ENCODE results near the gene FOXRED1. TPM values are rescaled to one million over a fixed set of nuclear protein-coding genes. Genes with fewer than 3 reads are reported as not detected.
"Not testable (repeated sequence)": the region's sequence is repeated elsewhere in the genome, so short reads cannot be mapped to it uniquely, and the experiment has no call there.

Gene FOXRED1
- polyA plus RNA-seq, 3 donors from 2014 or later, result 19.0 to 37.0 (median 20.5) TPM

- DNase-seq, result no peak
- H3K27ac Mint-ChIP-seq, result peak overlapping the region in 5 of 6 donors; percentile 13 to 76 (median 20)
- peaks cover 13 to 24% (median 16%) of the 10 kb centered on the region in 3 donors for H3K36me3 Mint-ChIP-seq
- peaks cover 0 to 3% (median 0%) of the 10 kb centered on the region in 3 donors for H3K27me3 Mint-ChIP-seq (ENCODE audit: low read depth in 3 of 3)
- no peaks in the 10 kb centered on the region for H3K9me3 Mint-ChIP-seq
- no peak overlapping the region for H3K4me3 Mint-ChIP-seq
- H3K4me1 Mint-ChIP-seq, result peaks cover 62 to 72% of the 10 kb centered on the region in 2 donors
Observed at GRCh38 chr11:126308271-126308671, 39.3 kb downstream of the FOXRED1 start.

DNA sequence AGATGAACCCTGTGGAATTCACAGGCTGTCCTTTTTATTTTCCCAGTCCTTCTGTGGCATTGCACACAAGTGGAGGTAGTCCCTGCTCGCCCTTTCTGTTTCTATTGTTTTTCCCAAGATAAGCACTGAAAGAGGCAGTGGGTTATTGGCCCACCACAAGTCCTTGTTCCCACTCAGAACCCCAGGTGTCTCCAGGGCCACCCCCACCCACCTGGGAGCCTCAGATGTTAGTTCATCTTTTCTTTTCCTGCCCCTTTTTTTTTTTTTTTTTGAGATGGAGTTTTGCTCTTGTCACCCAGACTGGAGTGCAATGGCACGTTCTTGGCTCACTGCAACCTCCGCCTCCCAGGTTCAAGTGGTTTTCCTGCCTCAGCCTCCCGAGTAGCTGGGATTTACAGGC is 39.8 kb downstream of the FOXRED1 start:
- not testable (repeated sequence) for DNase-seq; H3K4me3 Mint-ChIP-seq; H3K27me3 Mint-ChIP-seq (ENCODE audit: low read depth in 3 of 3); H3K27ac Mint-ChIP-seq; H3K9me3 Mint-ChIP-seq
- peaks cover 13 to 27% (median 16%) of the 10 kb centered on the region in 3 donors for H3K36me3 Mint-ChIP-seq
- peaks cover 64 to 72% of the 10 kb centered on the region in 2 donors for H3K4me1 Mint-ChIP-seq

GRCh38 chr11:126310200-126310991 is 41.4 kb downstream of the FOXRED1 start:
- no peaks in the 10 kb centered on the region for H3K9me3 Mint-ChIP-seq
- peaks cover 19 to 33% (median 19%) of the 10 kb centered on the region in 3 donors for H3K36me3 Mint-ChIP-seq
- peak overlapping the region; percentile 85 to 98 (median 92) for H3K27ac Mint-ChIP-seq
- peak; percentile 69 to 74 (median 70) for DNase-seq
- H3K27me3 Mint-ChIP-seq (ENCODE audit: low read depth in 3 of 3), result peaks cover 0 to 2% (median 0%) of the 10 kb centered on the region in 3 donors
- peaks cover 62 to 67% of the 10 kb centered on the region in 2 donors for H3K4me1 Mint-ChIP-seq
- peak overlapping the region; percentile 5 to 84 (median 56) for H3K4me3 Mint-ChIP-seq

GRCh38 chr11:126310992-126311310 is 42.0 kb downstream of the FOXRED1 start:
- no peak for DNase-seq
- Mint-ChIP-seq H3K9me3 (no peaks in the 10 kb centered on the region), H3K4me3 (peak overlapping the region; percentile 5 to 84 (median 72)), H3K4me1 (peaks cover 58 to 62% of the 10 kb centered on the region in 2 donors), H3K27me3 (ENCODE audit: low read depth in 3 of 3) (peaks cover 0 to 2% (median 0%) of the 10 kb centered on the region in 3 donors), H3K36me3 (peaks cover 20 to 30% (median 21%) of the 10 kb centered on the region in 3 donors), H3K27ac (peak overlapping the region; percentile 85 to 98 (median 92))

DNA sequence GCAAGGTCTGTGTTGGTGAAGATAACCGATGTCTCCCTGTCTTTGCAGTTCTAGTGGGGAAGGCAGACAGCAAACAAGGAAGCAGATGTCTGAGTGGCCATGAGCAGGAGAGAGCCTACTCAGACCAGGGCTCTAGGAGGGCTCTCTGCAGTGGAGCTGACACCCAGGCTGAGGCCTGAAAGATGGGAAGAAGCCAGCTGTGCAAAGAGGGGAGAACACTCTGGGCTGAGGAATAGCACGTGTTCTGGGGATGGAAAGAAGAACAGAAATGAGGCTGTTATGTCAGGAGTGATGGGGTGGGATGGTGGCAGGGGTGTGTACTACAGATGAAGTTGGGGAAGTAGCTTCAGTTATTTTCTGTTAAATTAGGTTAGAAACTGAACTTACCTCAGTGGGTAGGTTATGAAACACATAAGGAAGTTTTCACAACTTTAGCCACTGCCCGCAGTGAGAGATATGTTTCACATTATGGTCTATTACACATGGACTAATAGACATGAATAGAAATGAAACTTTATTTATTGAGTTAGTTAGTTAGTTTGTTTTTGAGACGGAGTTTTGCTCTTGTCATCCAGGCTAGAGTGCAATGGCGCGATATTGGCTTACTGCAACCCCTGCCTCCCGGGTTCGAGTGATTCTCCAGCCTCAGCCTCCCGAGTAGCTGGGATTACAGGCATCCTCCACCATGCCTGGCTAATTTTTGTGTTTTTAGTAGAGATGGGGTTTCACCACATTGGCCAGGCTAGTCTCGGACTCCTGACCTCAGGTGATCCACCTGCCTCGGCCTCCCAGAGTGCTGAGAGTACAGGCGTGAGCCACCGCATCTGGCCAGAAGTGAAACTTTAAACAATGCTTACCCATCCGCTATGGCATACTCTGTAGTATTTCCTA is 42.7 kb downstream of the FOXRED1 start:
- Mint-ChIP-seq H3K9me3 (no peaks in the 10 kb centered on the region), H3K4me3 (peak overlapping the region; percentile 51 to 84 (median 72)), H3K36me3 (peaks cover 25 to 35% (median 26%) of the 10 kb centered on the region in 3 donors)

GRCh38 chr11:126312961-126313360 is 44.0 kb downstream of the FOXRED1 start:
- peak overlapping the region; percentile 79 to 96 (median 86) for H3K27ac Mint-ChIP-seq

More for the DNA sequence above, 42.7 kb downstream of the FOXRED1 start:
- H3K27me3 Mint-ChIP-seq (ENCODE audit: low read depth in 3 of 3), result peaks cover 0 to 2% (median 0%) of the 10 kb centered on the region in 3 donors
- H3K4me1 Mint-ChIP-seq, result peaks cover 61 to 65% of the 10 kb centered on the region in 2 donors
- peak; percentile 48 to 63 (median 53) for DNase-seq
- H3K27ac Mint-ChIP-seq, result peak overlapping the region; percentile 85 to 98 (median 92)

DNA sequence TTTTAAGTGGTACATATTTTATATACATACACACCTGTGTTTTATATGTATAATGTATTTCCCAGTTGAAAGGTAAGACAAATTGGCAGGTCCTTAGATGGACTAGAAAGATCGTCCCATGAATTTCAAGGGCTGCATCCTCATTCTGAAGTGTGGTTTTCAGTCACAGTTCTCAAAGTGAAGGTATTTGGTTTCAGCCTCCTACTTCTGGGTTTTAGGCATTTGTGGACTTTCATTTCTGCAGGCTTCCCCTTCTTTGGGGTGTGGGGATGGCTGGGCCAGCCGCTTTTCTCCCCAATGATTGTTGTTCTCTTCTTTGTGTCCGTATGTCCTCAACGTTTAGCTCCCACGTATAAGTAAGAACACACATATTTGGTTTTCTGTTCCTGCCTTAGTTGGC is 44.9 kb downstream of the FOXRED1 start:
- DNase-seq, result no peak
- peak overlapping the region in 2 of 5 donors; percentile 12 to 14 for H3K4me3 Mint-ChIP-seq
- peaks cover 0 to 8% (median 0%) of the 10 kb centered on the region in 3 donors for H3K27me3 Mint-ChIP-seq (ENCODE audit: low read depth in 3 of 3)
- no peaks in the 10 kb centered on the region for H3K9me3 Mint-ChIP-seq
- H3K4me1 Mint-ChIP-seq, result peaks cover 70 to 71% of the 10 kb centered on the region in 2 donors
- H3K36me3 Mint-ChIP-seq, result peaks cover 17 to 30% (median 29%) of the 10 kb centered on the region in 3 donors
- H3K27ac Mint-ChIP-seq, result peak overlapping the region; percentile 80 to 96 (median 86)

More at GRCh38 chr11:126312961-126313360, 44.0 kb downstream of the FOXRED1 start:
- Mint-ChIP-seq H3K4me3 (peak overlapping the region in 4 of 5 donors; percentile 24 to 59 (median 42)), H3K4me1 (peaks cover 63 to 67% of the 10 kb centered on the region in 2 donors), H3K27me3 (ENCODE audit: low read depth in 3 of 3) (peaks cover 0 to 8% (median 0%) of the 10 kb centered on the region in 3 donors), H3K36me3 (peaks cover 21 to 34% (median 30%) of the 10 kb centered on the region in 3 donors), H3K9me3 (no peaks in the 10 kb centered on the region)
- DNase-seq, result no peak

- Mint-ChIP-seq H3K27ac (peak overlapping the region; percentile 98 to 99 (median 98)), H3K4me1 (peaks cover 76% of the 10 kb centered on the region in 2 donors), H3K4me3 (peak overlapping the region; percentile 67 to 86 (median 80))
Observed at GRCh38 chr11:126317432-126317755, 48.4 kb downstream of the FOXRED1 start.

DNA sequence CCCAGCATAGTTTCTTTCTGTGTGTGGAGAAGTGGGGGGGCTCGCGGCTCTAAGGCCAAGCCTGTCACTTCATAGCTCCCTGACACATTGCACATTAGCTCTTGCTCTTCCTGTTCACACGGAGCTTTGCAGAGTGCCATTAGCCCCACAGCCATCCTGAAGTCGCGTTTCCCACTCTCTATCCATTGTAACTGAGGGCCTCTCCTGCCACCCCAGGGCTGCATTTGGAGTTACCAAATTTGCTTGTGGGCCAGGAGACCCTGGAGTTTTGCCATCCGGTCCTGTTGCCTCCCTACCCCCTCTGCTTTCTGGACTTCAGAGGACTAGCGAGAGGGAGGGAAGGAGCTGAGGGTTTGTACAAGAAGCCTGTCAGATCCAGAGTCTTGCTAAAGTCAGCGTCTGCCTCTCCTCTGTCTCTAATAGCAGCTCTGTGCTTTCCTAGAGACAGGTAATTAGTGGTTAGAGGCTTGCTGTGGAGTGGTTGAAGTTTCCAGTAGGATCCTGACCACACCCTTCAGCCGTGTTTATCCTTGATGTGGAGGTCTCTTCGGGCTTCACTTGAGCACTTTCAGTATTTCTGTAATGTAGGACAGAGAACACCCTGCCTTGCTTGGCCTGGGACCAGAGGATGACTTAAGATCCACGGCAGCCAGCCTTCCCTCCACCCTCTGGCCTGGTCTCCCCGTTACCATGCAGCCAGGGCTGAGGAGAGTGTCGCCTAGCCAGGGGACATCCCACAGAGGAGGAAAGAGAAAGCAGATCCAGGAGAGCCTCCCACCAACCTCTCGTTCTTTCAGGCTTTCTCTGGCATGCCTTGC is 49.0 kb downstream of the FOXRED1 start:
- peak; percentile 68 to 75 (median 74) for DNase-seq
- Mint-ChIP-seq H3K9me3 (no peaks in the 10 kb centered on the region), H3K36me3 (peaks cover 14 to 30% (median 25%) of the 10 kb centered on the region in 3 donors), H3K27me3 (ENCODE audit: low read depth in 3 of 3) (peaks cover 0 to 12% (median 2%) of the 10 kb centered on the region in 3 donors), H3K4me3 (peak overlapping the region; percentile 67 to 86 (median 80)), H3K4me1 (peaks cover 70 to 71% of the 10 kb centered on the region in 2 donors), H3K27ac (peak overlapping the region; percentile 98 to 99 (median 98))

More at GRCh38 chr11:126317432-126317755, 48.4 kb downstream of the FOXRED1 start:
- Mint-ChIP-seq H3K36me3 (peaks cover 14 to 30% (median 25%) of the 10 kb centered on the region in 3 donors), H3K27me3 (ENCODE audit: low read depth in 3 of 3) (peaks cover 0 to 12% (median 2%) of the 10 kb centered on the region in 3 donors), H3K9me3 (no peaks in the 10 kb centered on the region)
- no peak for DNase-seq

DNA sequence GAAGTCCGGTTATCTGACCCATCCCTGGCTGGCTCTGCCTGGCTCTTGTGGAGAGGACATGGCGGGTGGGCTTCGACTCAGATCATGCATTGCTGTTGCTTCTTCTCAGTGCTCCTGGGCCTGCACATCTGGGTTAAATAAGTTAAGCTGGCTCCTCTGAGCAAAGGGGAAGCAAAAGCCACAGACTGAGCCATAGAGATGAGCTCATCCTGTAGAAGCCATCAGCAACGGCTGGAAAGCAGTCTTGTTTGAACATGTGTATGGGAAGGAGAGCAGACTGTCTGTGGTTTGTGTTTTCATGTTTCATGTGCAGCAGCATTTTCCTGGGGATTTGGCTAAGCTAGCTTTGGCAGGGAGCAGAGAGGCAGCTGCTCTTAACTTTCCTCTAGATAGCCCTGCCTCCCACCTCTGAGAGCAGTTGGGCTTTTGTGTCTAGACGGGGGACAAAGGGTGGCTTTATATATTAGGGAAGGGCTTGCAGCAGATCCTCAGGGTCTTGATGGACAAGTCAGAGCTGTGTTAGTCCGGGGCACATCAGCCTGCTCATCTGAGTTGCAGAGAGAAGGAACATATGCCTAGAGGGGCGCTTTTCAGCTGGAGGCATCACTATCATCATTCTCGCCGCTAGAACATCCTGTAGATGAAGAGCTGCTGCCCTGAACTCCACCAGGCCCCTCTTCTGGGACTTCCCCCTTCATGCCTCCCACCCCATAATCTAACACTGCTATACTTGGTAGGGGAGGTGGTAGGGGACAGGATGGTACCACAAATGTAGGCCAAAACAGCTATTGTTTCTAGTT is 49.8 kb downstream of the FOXRED1 start:
- H3K9me3 Mint-ChIP-seq, result no peaks in the 10 kb centered on the region
- H3K4me3 Mint-ChIP-seq, result peak overlapping the region; percentile 67 to 86 (median 80)
- H3K27ac Mint-ChIP-seq, result peak overlapping the region; percentile 98 to 99 (median 98)
- H3K27me3 Mint-ChIP-seq (ENCODE audit: low read depth in 3 of 3), result peaks cover 1 to 12% (median 2%) of the 10 kb centered on the region in 3 donors
- peaks cover 14 to 30% (median 22%) of the 10 kb centered on the region in 3 donors for H3K36me3 Mint-ChIP-seq
- peaks cover 62% of the 10 kb centered on the region in 2 donors for H3K4me1 Mint-ChIP-seq
- DNase-seq, result peak; percentile 69 to 78 (median 75)

DNA sequence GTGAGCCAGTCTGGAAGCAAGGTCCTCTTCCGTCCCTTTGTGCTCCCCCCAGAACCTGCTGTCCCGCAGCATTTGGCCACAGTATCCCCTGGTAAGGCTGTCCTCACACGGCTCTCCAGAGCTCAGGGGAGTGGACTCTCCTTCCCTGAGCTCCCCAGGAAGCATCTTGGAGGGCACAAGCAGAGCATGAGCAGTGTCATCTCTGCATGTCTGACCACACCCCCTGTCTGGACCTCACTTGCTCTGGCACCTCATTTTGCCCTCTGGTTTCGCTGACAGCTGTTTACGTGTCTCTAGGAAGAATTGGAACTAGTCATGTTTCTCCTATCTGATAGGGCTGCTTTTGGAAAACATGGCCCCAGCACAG is 50.4 kb downstream of the FOXRED1 start:
- Mint-ChIP-seq H3K27ac (peak overlapping the region; percentile 98 to 99 (median 98)), H3K36me3 (peaks cover 11 to 27% (median 19%) of the 10 kb centered on the region in 3 donors), H3K27me3 (ENCODE audit: low read depth in 3 of 3) (peaks cover 2 to 12% (median 3%) of the 10 kb centered on the region in 3 donors), H3K9me3 (no peaks in the 10 kb centered on the region), H3K4me1 (peaks cover 56 to 57% of the 10 kb centered on the region in 2 donors), H3K4me3 (peak overlapping the region; percentile 58 to 86 (median 80))
- no peak for DNase-seq

- H3K27ac Mint-ChIP-seq, result no peak overlapping the region
- peaks cover 48 to 54% of the 10 kb centered on the region in 2 donors for H3K4me1 Mint-ChIP-seq
- H3K4me3 Mint-ChIP-seq, result no peak overlapping the region
- H3K27me3 Mint-ChIP-seq (ENCODE audit: low read depth in 3 of 3), result peaks cover 2 to 6% (median 3%) of the 10 kb centered on the region in 3 donors
- no peak for DNase-seq
- H3K9me3 Mint-ChIP-seq, result no peaks in the 10 kb centered on the region
- H3K36me3 Mint-ChIP-seq, result peaks cover 10 to 24% (median 14%) of the 10 kb centered on the region in 3 donors
Observed at GRCh38 chr11:126322996-126323395, 54.0 kb downstream of the FOXRED1 start.

All from immature natural killer cell (primary cell).